GDM1 (cell line): ENCODE data around the gene KCNH2.

Source experiments
- DNase-seq: peaks from one replicate; lab custom pipeline; 2025; lab: John Stamatoyannopoulos, UW

KCNH2 gene

GRCh38 chr7:150994838-150995510, 16.9 kb upstream of the KCNH2 start:
- no peak for DNase-seq

GRCh38 chr7:150994141-150994837, 16.2 kb upstream of the KCNH2 start:
- peak; percentile 81 for DNase-seq

GRCh38 chr7:150993511-150993910, 15.4 kb upstream of the KCNH2 start:
- no peak for DNase-seq

GRCh38 chr7:150992833-150993302, 14.7 kb upstream of the KCNH2 start:
- DNase-seq, result no peak

- DNase-seq, result no peak
Observed at GRCh38 chr7:150992051-150992640, 14.0 kb upstream of the KCNH2 start.

- DNase-seq, result no peak
Observed at GRCh38 chr7:150990416-150991186, 12.5 kb upstream of the KCNH2 start, which contains the start of gene NOS3. NOS3 (plus strand) TSS chr7:150991017; CDS start chr7:150993804, 2,787 bp downstream.

- no peak for DNase-seq
Observed at GRCh38 chr7:150989456-150989855, 11.3 kb upstream of the KCNH2 start.

GRCh38 chr7:150988230-150989226, 10.4 kb upstream of the KCNH2 start:
- peak; percentile 67 for DNase-seq

- DNase-seq, result no peak
Observed at GRCh38 chr7:150986556-150986955, 8.4 kb upstream of the KCNH2 start.

GRCh38 chr7:150986099-150986512, 8.0 kb upstream of the KCNH2 start:
- no peak for DNase-seq

GRCh38 chr7:150983893-150984368, 5.8 kb upstream of the KCNH2 start:
- DNase-seq, result no peak

GRCh38 chr7:150982351-150982750, 4.2 kb upstream of the KCNH2 start:
- DNase-seq, result no peak

GRCh38 chr7:150981644-150982043, 3.5 kb upstream of the KCNH2 start:
- no peak for DNase-seq

GRCh38 chr7:150980663-150981062, 2.5 kb upstream of the KCNH2 start:
- DNase-seq, result no peak

- DNase-seq, result no peak
Observed at GRCh38 chr7:150979713-150980390, 1.7 kb upstream of the KCNH2 start.

GRCh38 chr7:150977382-150978125, 567 bp downstream of the KCNH2 start:
- no peak for DNase-seq

GRCh38 chr7:150976529-150977381, 1.4 kb downstream of the KCNH2 start:
- no peak for DNase-seq

- DNase-seq, result no peak
Observed at GRCh38 chr7:150975536-150976319, 2.4 kb downstream of the KCNH2 start.
